C4-2B (cell line): ENCODE data around the gene JMJD6.

ENCODE experiments used
- CTCF ChIP-seq: fragments of 450-650 bp; conservative IDR thresholded peaks from 2 replicates; pipeline ENCODE4 v1.5.1; 2017; ENCODE audit warnings: mild to moderate bottlenecking
- ZFX ChIP-seq: fragments of 450-650 bp; IDR thresholded peaks from 2 replicates; pipeline ENCODE4 v1.6.1; 2017

GRCh38 chr17:76671912-76672262, 54.5 kb downstream of the JMJD6 start:
- TF ChIP-seq CTCF (no peak), ZFX (no peak)
